Body of pancreas (tissue), 4 donors: ENCODE data around the gene CDC42EP4. TPM values are rescaled to one million over a fixed set of nuclear protein-coding genes. Genes with fewer than 3 reads are reported as not detected.

Experiments
- ATAC-seq: fragments of 150-250 bp; one replicate; pipeline ENCODE4 v1.9.1; 2016
- DNase-seq, 4 donors: peaks; one replicate each; pipeline ENCODE4 v3.0.0-alpha.2; 2019
- H3K27ac ChIP-seq, 4 donors: fragments of 200-600 bp; sonication (generic); 1 replicate in 3 of 4; 2 replicates in 1 of 4; pipeline versions ENCODE4 v1.5.1 to v1.6.1; 2016 to 2019; ENCODE audit warnings: mild to moderate bottlenecking in 1 of 4, mixed read lengths in 1 of 4, moderate library complexity in 1 of 4
- H3K27me3 ChIP-seq, 2 donors: fragments of 200-600 bp; sonication (generic); one replicate each; pipeline ENCODE4 v1.6.0; 2016; ENCODE audit warnings: mild to moderate bottlenecking in 1 of 2
- H3K36me3 ChIP-seq, 2 donors: fragments of 200-600 bp; sonication (generic); replicated peaks in 1 of 2; 2 replicates each; pipeline ENCODE4 v1.5.1; 2016; ENCODE audit warnings: low read depth in 2 of 2; ENCODE audit not compliant: insufficient read depth in 1 of 2
- H3K4me1 ChIP-seq: fragments of 200-600 bp; sonication (generic); one replicate; pipeline ENCODE4 v1.6.0; 2016
- H3K4me3 ChIP-seq, 2 donors: fragments of 200-600 bp; sonication (generic); 1 replicate in 1 of 2; 2 replicates in 1 of 2; pipeline ENCODE4 v1.5.1; 2016 to 2019
- H3K9me3 ChIP-seq, 3 donors: fragments of 200-600 bp; sonication (generic); 1 replicate in 2 of 3; 2 replicates in 1 of 3; pipeline ENCODE4 v1.5.1; 2016
- CTCF ChIP-seq, 7 experiments: fragments of 450-650 bp in 4 of 7; fragments of 200-600 bp in 3 of 7; sonication (generic) in 3 of 7; IDR thresholded peaks; one replicate each; pipeline ENCODE4 v1.5.1; 2016 to 2019; ENCODE audit warnings: antibody characterized with exemption in 7 of 7
- POLR2A ChIP-seq, 3 donors: fragments of 450-650 bp; IDR thresholded peaks; one replicate each; pipeline ENCODE4 v1.6.1; 2016; ENCODE audit warnings: antibody characterized with exemption in 3 of 3, mild to moderate bottlenecking in 2 of 3
- WGBS, 2 donors: methylation state at CpG; one replicate each; pipeline ENCODE4 v1.1.5; 2017; 5-methylcytosine and 5-hydroxymethylcytosine counted together
- intact Hi-C: fragments of 100-400 bp; cut with DNase I; formaldehyde crosslinking; loops from one replicate; pipeline ENCODE4 v1.15.1; 2023
- total RNA-seq, 2 donors: library from RNA; depleted of rRNA; stranded (reverse); fragments of >200 nt; gene quantifications; one replicate each; pipeline ENCODE4 v1.1.0, GENCODE V29; 2016

The CDC42EP4 gene
- total RNA-seq, 2 donors from 2014 or later = 47.0 to 60.6 TPM

DNA sequence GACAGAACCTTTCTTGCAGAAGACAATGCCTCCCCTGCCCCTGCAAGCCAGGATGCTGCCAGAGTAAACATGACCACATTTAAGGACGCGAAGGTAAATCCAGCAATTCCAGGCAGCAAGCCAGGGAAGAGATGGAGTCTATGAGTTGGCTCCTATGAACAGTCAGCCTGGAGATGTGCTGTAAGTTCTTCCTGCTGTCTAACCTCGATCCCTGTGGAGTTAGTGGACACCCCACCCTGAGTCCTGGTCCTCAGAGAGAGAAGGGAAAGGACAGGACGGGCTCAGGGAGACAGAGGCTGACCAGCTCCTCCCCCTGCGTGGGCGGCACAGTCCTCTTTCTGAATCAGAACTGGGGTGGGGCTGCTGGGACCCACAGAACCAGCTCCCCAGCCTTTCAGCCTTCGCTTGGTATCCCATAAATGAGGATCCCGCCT lies 24.9 kb downstream of the CDC42EP4 start:
- H3K9me3 ChIP-seq = no peaks in the 10 kb centered on the region
- WGBS, 2 donors = 53% methylated on average over 8 of the region's 8 CpGs; no CpG with 5 or more reads in 1 of the 2 donors
- intact Hi-C loops = no loop called here
- ATAC-seq (no peak), DNase-seq (peak in 2 of 4 donors; percentile 30 to 38)
- H3K36me3 ChIP-seq = peaks cover 18 to 19% of the 10 kb centered on the region in 2 donors
- peaks cover 74% of the 10 kb centered on the region for H3K4me1 ChIP-seq
- no peaks in the 10 kb centered on the region for H3K27me3 ChIP-seq
- H3K4me3 ChIP-seq = no peak overlapping the region
- TF ChIP-seq CTCF (IDR thresholded peaks at IDR 0.05) (no peak), POLR2A (IDR thresholded peaks at IDR 0.05) (no peak)
- H3K27ac ChIP-seq = peak overlapping the region; percentile 18 to 92 (median 89)

GRCh38 chr17:73285916-73286862 lies 25.6 kb downstream of the CDC42EP4 start:
- DNase-seq (peak in 1 of 4 donors; percentile 18), ATAC-seq (no peak)

DNA sequence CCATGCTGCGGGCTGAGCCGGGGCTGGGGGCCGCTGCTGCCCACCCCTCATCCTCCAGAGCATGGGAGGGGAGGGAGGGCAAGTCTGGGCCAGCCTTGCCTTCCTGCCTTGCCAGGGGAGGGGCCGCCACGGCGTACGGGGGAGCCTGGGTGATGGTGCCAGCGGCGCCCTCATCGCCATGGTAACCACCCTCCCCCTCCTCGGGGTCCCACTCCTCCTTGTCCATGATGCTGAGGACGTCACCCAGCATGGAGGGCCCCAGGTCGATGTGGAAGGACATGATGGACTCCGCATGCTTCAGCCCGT lies 26.2 kb downstream of the CDC42EP4 start:
- TF ChIP-seq POLR2A (IDR thresholded peaks at IDR 0.05) = no peak
- no peak for TF ChIP-seq CTCF (IDR thresholded peaks at IDR 0.05)
- 65 to 67% methylated on average over 4 to 14 of the region's 15 CpGs for WGBS, 2 donors
- H3K27me3 ChIP-seq = no peaks in the 10 kb centered on the region
- no peaks in the 10 kb centered on the region for H3K9me3 ChIP-seq
- DNase-seq = peak in 1 of 4 donors; percentile 22
- no peak overlapping the region for H3K4me3 ChIP-seq
- no peak for ATAC-seq
- intact Hi-C loops = no loop called here
- H3K27ac ChIP-seq = peak overlapping the region in 3 of 4 donors; percentile 87 to 92 (median 91)
- peaks cover 18 to 19% of the 10 kb centered on the region in 2 donors for H3K36me3 ChIP-seq
- peaks cover 73% of the 10 kb centered on the region for H3K4me1 ChIP-seq

More at GRCh38 chr17:73285916-73286862, 25.6 kb downstream of the CDC42EP4 start:
- H3K27me3 ChIP-seq = no peaks in the 10 kb centered on the region
- intact Hi-C loops = no loop called here
- 68% methylated on average over 35 to 38 of the region's 52 CpGs for WGBS, 2 donors
- no peak overlapping the region for H3K4me3 ChIP-seq
- H3K36me3 ChIP-seq = peaks cover 18 to 19% of the 10 kb centered on the region in 2 donors
- H3K4me1 ChIP-seq = peaks cover 74% of the 10 kb centered on the region
- H3K27ac ChIP-seq = peak overlapping the region in 3 of 4 donors; percentile 87 to 92 (median 91)
- no peaks in the 10 kb centered on the region for H3K9me3 ChIP-seq
- no peak for TF ChIP-seq CTCF (IDR thresholded peaks at IDR 0.05)
- no peak for TF ChIP-seq POLR2A (IDR thresholded peaks at IDR 0.05)

- no peaks in the 10 kb centered on the region for H3K9me3 ChIP-seq
- peak overlapping the region in 3 of 4 donors; percentile 87 to 92 (median 91) for H3K27ac ChIP-seq
- TF ChIP-seq POLR2A (IDR thresholded peaks at IDR 0.05) (no peak), CTCF (IDR thresholded peaks at IDR 0.05) (no peak)
- peak in 1 of 4 donors; percentile 13 for DNase-seq
- WGBS, 2 donors = 72 to 73% methylated on average over 6 to 18 of the region's 20 CpGs
- intact Hi-C loops = no loop called here
- peaks cover 18 to 19% of the 10 kb centered on the region in 2 donors for H3K36me3 ChIP-seq
- ATAC-seq = no peak
- H3K4me3 ChIP-seq = no peak overlapping the region
- peaks cover 73% of the 10 kb centered on the region for H3K4me1 ChIP-seq
- no peaks in the 10 kb centered on the region for H3K27me3 ChIP-seq
Measured at GRCh38 chr17:73284906-73285602, 26.7 kb downstream of the CDC42EP4 start.
